Measurements from ENCODE around the gene HMGXB4.

GRCh38 chr22:35328472-35328885, 71.2 kb downstream of the HMGXB4 start:
- TF ChIP-seq CTCF (optimal IDR thresholded peaks at IDR 0.05 in 1 of 3, IDR thresholded peaks at IDR 0.05 in 1 of 3, conservative IDR thresholded peaks at IDR 0.05 in 1 of 3; ENCODE audit: extremely low read depth in 1 of 3, insufficient read depth in 2 of 3, low read length in 3 of 3), result no peak
- TF ChIP-seq EZH2 (IDR thresholded peaks at IDR 0.05; ENCODE audit: low read length), result no peak
